ENCODE data around the gene COL12A1.

DNA sequence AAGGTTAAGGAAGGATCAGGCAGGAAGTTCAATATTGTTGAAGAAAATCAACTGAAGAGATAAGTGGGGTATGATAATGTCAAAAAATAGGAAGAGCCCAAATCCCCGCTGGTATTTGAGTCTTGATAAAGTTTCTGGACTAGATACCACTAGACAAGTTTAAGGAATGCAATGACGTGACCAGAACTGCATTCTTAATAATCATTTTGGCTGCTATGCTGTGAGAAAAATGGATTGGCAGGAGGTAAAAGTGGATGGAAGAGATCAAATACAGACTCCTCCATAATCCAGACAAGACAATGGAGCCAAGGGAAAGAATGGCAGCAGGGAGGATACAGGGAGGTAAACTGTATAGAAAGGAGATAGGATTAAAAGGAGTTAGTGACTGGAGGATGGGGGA, 128.2 kb downstream of the COL12A1 start:
- TF ChIP-seq, protein P1, sequence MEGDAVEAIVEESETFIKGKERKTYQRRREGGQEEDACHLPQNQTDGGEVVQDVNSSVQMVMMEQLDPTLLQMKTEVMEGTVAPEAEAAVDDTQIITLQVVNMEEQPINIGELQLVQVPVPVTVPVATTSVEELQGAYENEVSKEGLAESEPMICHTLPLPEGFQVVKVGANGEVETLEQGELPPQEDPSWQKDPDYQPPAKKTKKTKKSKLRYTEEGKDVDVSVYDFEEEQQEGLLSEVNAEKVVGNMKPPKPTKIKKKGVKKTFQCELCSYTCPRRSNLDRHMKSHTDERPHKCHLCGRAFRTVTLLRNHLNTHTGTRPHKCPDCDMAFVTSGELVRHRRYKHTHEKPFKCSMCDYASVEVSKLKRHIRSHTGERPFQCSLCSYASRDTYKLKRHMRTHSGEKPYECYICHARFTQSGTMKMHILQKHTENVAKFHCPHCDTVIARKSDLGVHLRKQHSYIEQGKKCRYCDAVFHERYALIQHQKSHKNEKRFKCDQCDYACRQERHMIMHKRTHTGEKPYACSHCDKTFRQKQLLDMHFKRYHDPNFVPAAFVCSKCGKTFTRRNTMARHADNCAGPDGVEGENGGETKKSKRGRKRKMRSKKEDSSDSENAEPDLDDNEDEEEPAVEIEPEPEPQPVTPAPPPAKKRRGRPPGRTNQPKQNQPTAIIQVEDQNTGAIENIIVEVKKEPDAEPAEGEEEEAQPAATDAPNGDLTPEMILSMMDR (IDR thresholded peaks at IDR 0.05; ENCODE audit: insufficient read depth, low read length) = no peak
- TF ChIP-seq POLR2AphosphoS5 (IDR thresholded peaks at IDR 0.05; ENCODE audit: low read depth) (no peak), SPI1 (IDR thresholded peaks at IDR 0.05; ENCODE audit: borderline replicate concordance, low read depth) (no peak)
- TF ChIP-seq, protein P2, sequence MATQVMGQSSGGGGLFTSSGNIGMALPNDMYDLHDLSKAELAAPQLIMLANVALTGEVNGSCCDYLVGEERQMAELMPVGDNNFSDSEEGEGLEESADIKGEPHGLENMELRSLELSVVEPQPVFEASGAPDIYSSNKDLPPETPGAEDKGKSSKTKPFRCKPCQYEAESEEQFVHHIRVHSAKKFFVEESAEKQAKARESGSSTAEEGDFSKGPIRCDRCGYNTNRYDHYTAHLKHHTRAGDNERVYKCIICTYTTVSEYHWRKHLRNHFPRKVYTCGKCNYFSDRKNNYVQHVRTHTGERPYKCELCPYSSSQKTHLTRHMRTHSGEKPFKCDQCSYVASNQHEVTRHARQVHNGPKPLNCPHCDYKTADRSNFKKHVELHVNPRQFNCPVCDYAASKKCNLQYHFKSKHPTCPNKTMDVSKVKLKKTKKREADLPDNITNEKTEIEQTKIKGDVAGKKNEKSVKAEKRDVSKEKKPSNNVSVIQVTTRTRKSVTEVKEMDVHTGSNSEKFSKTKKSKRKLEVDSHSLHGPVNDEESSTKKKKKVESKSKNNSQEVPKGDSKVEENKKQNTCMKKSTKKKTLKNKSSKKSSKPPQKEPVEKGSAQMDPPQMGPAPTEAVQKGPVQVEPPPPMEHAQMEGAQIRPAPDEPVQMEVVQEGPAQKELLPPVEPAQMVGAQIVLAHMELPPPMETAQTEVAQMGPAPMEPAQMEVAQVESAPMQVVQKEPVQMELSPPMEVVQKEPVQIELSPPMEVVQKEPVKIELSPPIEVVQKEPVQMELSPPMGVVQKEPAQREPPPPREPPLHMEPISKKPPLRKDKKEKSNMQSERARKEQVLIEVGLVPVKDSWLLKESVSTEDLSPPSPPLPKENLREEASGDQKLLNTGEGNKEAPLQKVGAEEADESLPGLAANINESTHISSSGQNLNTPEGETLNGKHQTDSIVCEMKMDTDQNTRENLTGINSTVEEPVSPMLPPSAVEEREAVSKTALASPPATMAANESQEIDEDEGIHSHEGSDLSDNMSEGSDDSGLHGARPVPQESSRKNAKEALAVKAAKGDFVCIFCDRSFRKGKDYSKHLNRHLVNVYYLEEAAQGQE (IDR thresholded peaks at IDR 0.05; ENCODE audit: insufficient replicate concordance, low read depth) = no peak

Data from HL-60 (cell line).